GM23248 (cell line): ENCODE measurements around the gene MPPED1. TPM values are rescaled to one million over a fixed set of nuclear protein-coding genes. Genes with fewer than 3 reads are reported as not detected.

Experiments
- DNase-seq: peaks from one replicate; pipeline ENCODE4 v3.0.0-alpha.2; 2015
- H2AFZ ChIP-seq: fragments of 200-600 bp; sonication (generic); 2 replicates; pipeline ENCODE4 v1.6.1; 2016; ENCODE audit warnings: antibody characterized with exemption
- H3F3A ChIP-seq: fragments of 200-600 bp; sonication (generic); 2 replicates; pipeline ENCODE4 v1.6.1; 2016; ENCODE audit warnings: mild to moderate bottlenecking, antibody characterized with exemption, mixed run types; ENCODE audit not compliant: insufficient read depth
- H3K27ac ChIP-seq: fragments of 200-600 bp; sonication (generic); 2 replicates; pipeline ENCODE4 v1.5.1; 2016; ENCODE audit warnings: mild to moderate bottlenecking
- H3K27me3 ChIP-seq: fragments of 200-600 bp; sonication (generic); replicated peaks from 2 replicates; pipeline ENCODE4 v1.6.1; 2016; ENCODE audit warnings: mild to moderate bottlenecking; ENCODE audit not compliant: insufficient read depth
- H3K36me3 ChIP-seq: fragments of 200-600 bp; sonication (generic); 2 replicates; pipeline ENCODE4 v1.6.1; 2016; ENCODE audit warnings: low read depth, mild to moderate bottlenecking
- H3K4me1 ChIP-seq: fragments of 200-600 bp; sonication (generic); 2 replicates; pipeline ENCODE4 v1.6.1; 2016; ENCODE audit warnings: mild to moderate bottlenecking; ENCODE audit not compliant: insufficient read depth
- H3K4me2 ChIP-seq: fragments of 200-600 bp; sonication (generic); one replicate; pipeline ENCODE4 v1.6.1; 2016; ENCODE audit warnings: mild to moderate bottlenecking; ENCODE audit not compliant: unreplicated experiment
- H3K4me3 ChIP-seq: fragments of 200-600 bp; sonication (generic); 2 replicates; pipeline ENCODE4 v1.5.1; 2016; ENCODE audit warnings: mild to moderate bottlenecking
- H3K79me2 ChIP-seq: fragments of 200-600 bp; sonication (generic); 2 replicates; pipeline ENCODE4 v1.6.1; 2016; ENCODE audit warnings: mild to moderate bottlenecking; ENCODE audit not compliant: insufficient read depth
- H3K9ac ChIP-seq: fragments of 200-600 bp; sonication (generic); 2 replicates; pipeline ENCODE4 v1.6.1; 2016; ENCODE audit warnings: mild to moderate bottlenecking
- H3K9me2 ChIP-seq: fragments of 200-600 bp; sonication (generic); 2 replicates; pipeline ENCODE4 v1.6.1; 2016; ENCODE audit warnings: mixed run types, mild to moderate bottlenecking, moderate library complexity; ENCODE audit not compliant: insufficient read depth
- H3K9me3 ChIP-seq: fragments of 200-600 bp; sonication (generic); one replicate; pipeline ENCODE4 v1.6.1; 2017; ENCODE audit warnings: low read depth
- H4K20me1 ChIP-seq: fragments of 200-600 bp; sonication (generic); 2 replicates; pipeline ENCODE4 v1.6.0; 2016; ENCODE audit not compliant: insufficient read depth
- EZH2 ChIP-seq: fragments of 200-600 bp; sonication (generic); IDR thresholded peaks from 2 replicates; pipeline ENCODE4 v1.6.1; 2018; ENCODE audit warnings: antibody characterized with exemption, mild to moderate bottlenecking; ENCODE audit not compliant: insufficient read depth, poor library complexity, severe bottlenecking
- EZH2phosphoT487 ChIP-seq: fragments of 200-600 bp; sonication (generic); IDR thresholded peaks from 2 replicates; pipeline ENCODE4 v1.6.1; 2018; ENCODE audit warnings: antibody characterized with exemption, moderate library complexity, mild to moderate bottlenecking, low read depth; ENCODE audit not compliant: insufficient read depth
- whole genome bisulfite sequencing, 2 experiments: methylation state at CpG; one replicate each; pipeline ENCODE4 v1.1.6; 2015 to 2017; ENCODE audit warnings: low lambda C conversion rate in 2 of 2, low coverage in 1 of 2; ENCODE audit errors: missing lambda C conversion rate in 2 of 2; 5-methylcytosine and 5-hydroxymethylcytosine counted together
- in situ Hi-C: fragments of 300-500 bp; cut with MboI; formaldehyde crosslinking; loops from 2 replicates; pipeline ENCODE4 v1.15.0; 2020
- polyA plus RNA-seq: library from polyadenylated mRNA; unstranded; fragments of >200 nt; fragmentation: Nextera tagmentation; extraction: Ambion mirVana; gene quantifications from 2 replicates; pipeline ENCODE4 v1.2.1, GENCODE V29; 2016
- total RNA-seq: library from RNA; depleted of rRNA; stranded (reverse); fragments of >200 nt; shearing (Covaris generic); gene quantifications from 2 replicates; pipeline ENCODE4 v1.2.3, GENCODE V29; 2014

The MPPED1 gene
- total and polyA plus RNA-seq, 2 experiments from 2014 or later = not detected

DNA sequence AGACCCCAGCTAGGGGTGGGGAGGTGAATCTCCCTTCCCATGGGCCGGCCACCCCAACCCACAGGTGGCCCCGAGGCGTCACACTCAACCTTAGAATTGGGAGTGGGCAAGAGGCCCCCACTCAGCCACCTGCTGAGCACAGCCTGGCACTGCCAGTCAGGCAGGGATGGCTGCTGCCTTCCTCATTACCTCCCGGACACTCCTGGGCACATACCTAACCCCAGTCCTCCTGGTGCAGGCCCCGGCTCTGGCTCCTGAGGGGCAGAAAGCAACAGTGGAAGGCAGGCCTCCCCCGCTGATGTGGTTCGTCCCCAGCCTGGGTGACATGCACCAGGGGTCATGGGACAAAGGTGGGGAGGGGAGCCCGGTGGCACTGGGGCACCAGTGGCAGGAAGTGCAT lies 103.6 kb downstream of the MPPED1 start:
- no peaks in the 10 kb centered on the region for H3K9me3 ChIP-seq
- H3K4me1 ChIP-seq = no peaks in the 10 kb centered on the region
- no peak overlapping the region for H3K27ac ChIP-seq
- H3K9me2 ChIP-seq = no peaks in the 10 kb centered on the region
- H3K79me2 ChIP-seq = no peaks in the 10 kb centered on the region
- no peak for DNase-seq
- no peaks in the 10 kb centered on the region for H3F3A ChIP-seq
- no peaks in the 10 kb centered on the region for H4K20me1 ChIP-seq
- H3K4me3 ChIP-seq = no peak overlapping the region
- no peak overlapping the region for H3K9ac ChIP-seq
- in situ Hi-C loops = no loop called here
- H3K4me2 ChIP-seq = no peak overlapping the region
- H3K27me3 ChIP-seq = no peaks in the 10 kb centered on the region
- TF ChIP-seq EZH2phosphoT487 (no peak), EZH2 (no peak)
- H2AFZ ChIP-seq = no peak overlapping the region
- H3K36me3 ChIP-seq = no peaks in the 10 kb centered on the region
- WGBS, 2 experiments = 43 to 49% methylated on average over 7 to 8 of the region's 8 CpGs

DNA sequence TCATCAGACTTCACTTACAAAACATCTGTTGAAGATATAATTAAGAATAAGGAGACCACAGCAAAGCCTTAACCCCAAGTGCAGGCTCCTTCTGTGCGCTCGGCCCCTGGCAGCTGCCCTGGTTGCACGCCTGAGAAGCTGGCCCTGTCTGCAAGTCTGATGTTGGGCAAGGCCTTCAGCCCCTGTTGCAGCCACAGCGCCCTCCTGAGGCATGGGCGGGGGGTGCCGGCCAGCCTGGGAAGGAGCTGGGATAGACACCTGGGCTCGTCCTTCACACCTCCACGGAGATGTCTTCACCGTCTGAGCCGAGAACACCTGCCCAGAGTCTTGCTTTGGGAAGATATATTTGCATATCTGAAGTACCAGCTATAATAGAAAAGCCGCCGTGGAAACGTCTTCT lies 104.1 kb downstream of the MPPED1 start:
- Histone ChIP-seq H4K20me1 (no peaks in the 10 kb centered on the region), H3K9ac (no peak overlapping the region), H3F3A (no peaks in the 10 kb centered on the region), H3K27ac (no peak overlapping the region), H3K36me3 (no peaks in the 10 kb centered on the region), H3K4me1 (no peaks in the 10 kb centered on the region), H2AFZ (no peak overlapping the region), H3K9me2 (no peaks in the 10 kb centered on the region), H3K4me2 (no peak overlapping the region), H3K4me3 (no peak overlapping the region), H3K9me3 (no peaks in the 10 kb centered on the region), H3K27me3 (no peaks in the 10 kb centered on the region), H3K79me2 (no peaks in the 10 kb centered on the region)
- no peak for TF ChIP-seq EZH2
- no peak for TF ChIP-seq EZH2phosphoT487
- no peak for DNase-seq
- in situ Hi-C loops = no loop called here
- WGBS, 2 experiments = 44 to 46% methylated on average over 13 of the region's 13 CpGs

DNA sequence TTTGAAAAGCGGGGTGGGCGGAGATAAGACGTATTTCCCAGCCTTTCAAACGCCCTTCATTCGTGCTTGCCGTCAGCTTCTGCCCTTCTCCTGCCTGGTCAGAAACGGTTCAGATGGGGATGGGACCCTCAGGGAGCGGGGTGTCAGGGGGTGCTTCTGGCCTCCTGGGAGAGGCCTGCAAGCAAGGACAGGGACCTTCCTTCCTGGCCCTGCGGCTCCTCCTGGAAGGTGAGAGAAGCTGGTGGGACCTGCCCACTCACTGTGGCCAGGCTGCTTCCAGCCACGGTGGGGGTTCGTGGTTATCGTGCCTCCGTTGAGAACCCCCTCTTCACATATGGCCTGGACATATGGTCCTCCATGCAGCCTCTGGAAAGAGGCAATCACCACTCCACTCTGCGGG lies 104.6 kb downstream of the MPPED1 start:
- no peak overlapping the region for H3K9ac ChIP-seq
- H3K79me2 ChIP-seq = no peaks in the 10 kb centered on the region
- H2AFZ ChIP-seq = no peak overlapping the region
- no peak for DNase-seq
- no peaks in the 10 kb centered on the region for H3K9me3 ChIP-seq
- no peaks in the 10 kb centered on the region for H3K36me3 ChIP-seq
- H3F3A ChIP-seq = no peaks in the 10 kb centered on the region
- no peak overlapping the region for H3K27ac ChIP-seq
- H3K4me2 ChIP-seq = no peak overlapping the region
- no peaks in the 10 kb centered on the region for H4K20me1 ChIP-seq
- H3K9me2 ChIP-seq = no peaks in the 10 kb centered on the region
- in situ Hi-C loops = no loop called here
- H3K4me3 ChIP-seq = no peak overlapping the region
- H3K27me3 ChIP-seq = no peaks in the 10 kb centered on the region
- TF ChIP-seq EZH2 = no peak
- no peak for TF ChIP-seq EZH2phosphoT487
- no peaks in the 10 kb centered on the region for H3K4me1 ChIP-seq
- WGBS, 2 experiments = 62 to 63% methylated on average over 13 to 14 of the region's 14 CpGs

DNA sequence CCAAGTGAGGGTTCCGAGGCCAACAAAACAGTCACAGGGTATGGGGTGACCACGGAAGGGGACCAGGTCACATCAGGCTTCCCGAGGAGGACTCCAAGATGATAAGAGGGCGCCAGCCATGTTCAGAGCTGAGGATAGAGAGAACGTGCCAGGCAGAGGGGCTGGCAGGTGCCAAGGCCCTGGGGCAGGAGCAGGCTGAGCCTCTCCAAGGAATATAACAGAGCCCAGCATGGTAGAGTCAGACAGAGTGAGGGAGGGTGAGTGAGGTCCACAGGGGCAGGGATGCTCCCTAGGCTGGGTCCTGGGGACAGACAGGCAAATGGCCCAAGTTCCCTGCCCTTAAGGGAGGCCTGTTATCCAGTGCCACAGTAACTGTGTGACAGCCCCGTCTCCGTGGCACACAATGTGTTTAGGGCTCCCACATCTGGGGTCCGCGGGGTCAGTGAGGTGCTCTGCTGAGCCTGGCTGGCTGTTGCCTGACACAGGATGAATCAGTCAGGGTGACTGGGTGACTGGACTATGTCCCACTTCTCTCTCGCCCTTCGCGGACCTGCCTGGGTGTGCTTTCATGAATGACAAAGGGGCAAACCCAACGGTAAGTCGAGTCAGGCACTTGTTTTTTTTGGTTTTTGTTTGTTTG lies 105.3 kb downstream of the MPPED1 start:
- no peaks in the 10 kb centered on the region for H3K4me1 ChIP-seq
- TF ChIP-seq EZH2 = no peak
- TF ChIP-seq EZH2phosphoT487 = no peak

DNA sequence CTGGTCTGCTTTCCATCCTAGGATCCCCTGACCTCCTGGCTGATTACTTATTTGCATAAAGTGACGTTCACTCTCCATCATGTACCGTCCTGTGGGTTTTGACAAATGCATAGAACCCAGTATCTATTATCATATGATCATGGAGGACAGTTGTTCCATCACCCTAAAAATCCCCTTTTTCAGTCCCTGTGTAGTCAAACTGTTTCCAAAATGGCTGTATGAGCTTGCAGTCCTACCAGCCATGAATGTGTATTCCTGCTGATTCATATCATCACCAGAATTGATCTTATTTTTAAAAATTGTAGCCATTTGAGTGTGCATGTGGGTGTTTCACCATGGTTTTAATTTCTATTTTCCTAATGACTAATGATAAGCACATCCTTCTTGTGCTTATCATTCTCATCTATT lies 108.8 kb downstream of the MPPED1 start:
- Histone ChIP-seq H3K27me3 (no peaks in the 10 kb centered on the region; the same call in 1 of the 2 replicates), H3K9me3 (no peaks in the 10 kb centered on the region), H3K9me2 (no peaks in the 10 kb centered on the region), H3K79me2 (no peaks in the 10 kb centered on the region), H3K4me1 (no peaks in the 10 kb centered on the region), H4K20me1 (no peaks in the 10 kb centered on the region), H3K9ac (no peak overlapping the region), H3K4me2 (no peak overlapping the region), H3K4me3 (no peak overlapping the region), H2AFZ (no peak overlapping the region), H3K27ac (no peak overlapping the region), H3K36me3 (no peaks in the 10 kb centered on the region), H3F3A (no peaks in the 10 kb centered on the region)
- WGBS, 2 experiments = 24 to 46% methylated on average over 2 of the region's 2 CpGs
- DNase-seq = no peak
- in situ Hi-C loops = no loop called here
- TF ChIP-seq EZH2 = no peak
- no peak for TF ChIP-seq EZH2phosphoT487

More for the DNA sequence above, 105.3 kb downstream of the MPPED1 start:
- DNase-seq = no peak
- in situ Hi-C loops = no loop called here
- no peaks in the 10 kb centered on the region for H3K9me3 ChIP-seq
- H4K20me1 ChIP-seq = no peaks in the 10 kb centered on the region
- no peaks in the 10 kb centered on the region for H3K27me3 ChIP-seq
- no peaks in the 10 kb centered on the region for H3K36me3 ChIP-seq
- no peak overlapping the region for H3K27ac ChIP-seq
- no peaks in the 10 kb centered on the region for H3K79me2 ChIP-seq
- no peak overlapping the region for H3K4me2 ChIP-seq
- no peak overlapping the region for H3K4me3 ChIP-seq
- 71 to 72% methylated on average over 14 of the region's 14 CpGs for WGBS, 2 experiments
- no peak overlapping the region for H2AFZ ChIP-seq
- no peaks in the 10 kb centered on the region for H3K9me2 ChIP-seq
- no peaks in the 10 kb centered on the region for H3F3A ChIP-seq
- H3K9ac ChIP-seq = no peak overlapping the region
